Renal pelvis (tissue), 4 donors: ENCODE data around the gene ENPEP. TPM values are rescaled to one million over a fixed set of nuclear protein-coding genes. Genes with fewer than 3 reads are reported as not detected.

Experiments used
- DNase-seq: peaks from one replicate; pipeline ENCODE4 v3.0.0-alpha.2; 2013
- polyA plus RNA-seq, 3 donors: library from polyadenylated mRNA; unstranded; fragments of 120-200 nt; gene quantifications; one replicate each; pipeline ENCODE4 v1.2.1, GENCODE V29; 2013; ENCODE audit not compliant: insufficient read length in 3 of 3

ENPEP gene
- polyA plus RNA-seq, 3 donors, result 160 to 199 (median 185) TPM

GRCh38 chr4:110587666-110588285 lies 111.8 kb downstream of the ENPEP start:
- DNase-seq, result no peak

- no peak for DNase-seq
These were observed 113.3 kb downstream of the ENPEP start for GRCh38 chr4:110589297-110589696.

- DNase-seq, result no peak
These were observed 119.6 kb downstream of the ENPEP start for GRCh38 chr4:110595583-110595982.

GRCh38 chr4:110596431-110596830 lies 120.5 kb downstream of the ENPEP start:
- DNase-seq, result no peak

GRCh38 chr4:110597582-110597981 lies 121.6 kb downstream of the ENPEP start:
- DNase-seq, result no peak

GRCh38 chr4:110602061-110602460 lies 126.1 kb downstream of the ENPEP start:
- DNase-seq, result no peak

GRCh38 chr4:110605077-110605476 lies 129.1 kb downstream of the ENPEP start:
- no peak for DNase-seq

- no peak for DNase-seq
These were observed 133.2 kb downstream of the ENPEP start for GRCh38 chr4:110609044-110609750.

GRCh38 chr4:110610620-110610939 lies 134.6 kb downstream of the ENPEP start:
- no peak for DNase-seq

GRCh38 chr4:110610940-110611831 lies 135.2 kb downstream of the ENPEP start:
- peak; percentile 73 for DNase-seq

GRCh38 chr4:110611968-110612447 lies 136.1 kb downstream of the ENPEP start:
- DNase-seq, result no peak

- no peak for DNase-seq
These were observed 136.8 kb downstream of the ENPEP start for GRCh38 chr4:110612631-110613269.

- no peak for DNase-seq
These were observed 137.8 kb downstream of the ENPEP start for GRCh38 chr4:110613745-110614144.

GRCh38 chr4:110614173-110614963 lies 138.4 kb downstream of the ENPEP start:
- DNase-seq, result no peak

Other genes starting within 250 kb of the ENPEP start
- 1 to 10 TPM; 2.9 to 5.4 (median 4.5) TPM for gene PITX2, start 146.9 kb downstream of the ENPEP start, polyA plus RNA-seq